Activated CD4-positive, alpha-beta T cell treated with anti-CD3 and anti-CD28 coated beads, Interleukin-2, amount 50 U/mL, for 4 hours (primary cell): ENCODE measurements around the gene PTPRM.

Experiments
- DNase-seq, 2 experiments: peaks; one replicate each; pipeline ENCODE4 v3.0.0-alpha.2; 2020

The PTPRM gene

GRCh38 chr18:7630731-7631442 lies 63.8 kb downstream of the PTPRM start:
- DNase-seq, result no peak

DNA sequence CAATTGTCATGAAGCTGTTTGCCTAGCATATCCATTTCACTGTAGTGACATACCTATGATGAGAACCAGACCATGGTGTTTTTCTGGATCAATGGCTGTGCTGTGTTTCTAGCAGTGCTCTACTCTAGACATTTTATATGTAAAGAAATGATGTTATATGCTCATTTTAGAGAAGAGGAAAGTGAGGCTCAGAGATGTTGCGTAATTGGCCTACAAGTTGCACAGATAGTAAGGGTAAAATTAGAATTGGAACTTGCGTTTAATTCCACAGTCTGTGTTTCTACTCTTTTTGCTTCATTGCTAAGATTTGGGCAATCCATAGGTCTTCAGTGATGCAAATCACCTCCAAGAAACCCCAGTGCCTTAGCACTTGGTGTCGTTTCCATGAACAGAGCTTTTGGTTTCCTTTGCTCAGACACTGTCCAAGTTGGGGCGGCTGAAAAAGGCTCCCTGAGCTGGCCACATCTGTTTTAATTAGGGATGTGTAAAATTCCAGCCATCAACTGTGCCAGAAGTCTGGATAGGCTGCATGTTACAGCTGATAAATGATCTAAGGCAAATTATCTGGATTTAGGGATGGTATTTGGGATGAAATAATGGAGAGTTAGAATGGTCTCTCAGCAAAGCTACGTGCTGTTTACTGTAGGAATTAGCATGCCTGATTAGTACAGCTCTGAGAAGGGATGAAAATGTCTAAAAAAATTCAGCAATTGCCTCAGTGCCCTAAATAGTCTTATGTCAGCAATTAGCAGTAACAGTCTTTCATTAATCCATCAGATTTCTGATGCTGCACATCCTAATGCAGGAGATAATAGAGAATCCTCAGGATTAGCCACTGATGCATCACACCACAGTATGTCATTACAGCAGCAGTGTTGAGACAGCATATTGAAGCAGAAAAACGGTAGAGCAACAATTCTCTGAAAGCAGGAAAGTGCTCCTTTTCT lies 65.3 kb downstream of the PTPRM start:
- DNase-seq, result no peak

DNA sequence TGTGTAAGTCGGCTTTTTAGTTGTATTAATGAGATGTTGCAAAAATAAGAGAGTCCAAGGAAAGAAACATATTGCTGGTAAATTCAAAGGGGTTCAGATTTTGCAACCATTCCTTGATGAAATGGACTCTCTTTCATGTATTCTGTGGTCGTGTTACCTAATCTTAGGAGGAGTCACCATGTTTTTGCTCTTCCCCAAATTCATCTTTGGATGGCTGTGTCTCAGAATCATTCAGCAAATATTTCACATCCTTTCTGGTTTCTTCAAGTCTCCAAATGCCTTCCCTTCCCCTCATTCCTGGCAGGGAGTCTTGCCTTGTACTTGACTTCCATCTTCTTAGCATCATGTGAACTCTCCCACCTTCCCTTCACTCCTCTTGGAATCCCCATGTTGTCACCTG lies 66.1 kb downstream of the PTPRM start:
- DNase-seq, result no peak

GRCh38 chr18:7635948-7636347 lies 68.8 kb downstream of the PTPRM start:
- DNase-seq, result no peak

DNA sequence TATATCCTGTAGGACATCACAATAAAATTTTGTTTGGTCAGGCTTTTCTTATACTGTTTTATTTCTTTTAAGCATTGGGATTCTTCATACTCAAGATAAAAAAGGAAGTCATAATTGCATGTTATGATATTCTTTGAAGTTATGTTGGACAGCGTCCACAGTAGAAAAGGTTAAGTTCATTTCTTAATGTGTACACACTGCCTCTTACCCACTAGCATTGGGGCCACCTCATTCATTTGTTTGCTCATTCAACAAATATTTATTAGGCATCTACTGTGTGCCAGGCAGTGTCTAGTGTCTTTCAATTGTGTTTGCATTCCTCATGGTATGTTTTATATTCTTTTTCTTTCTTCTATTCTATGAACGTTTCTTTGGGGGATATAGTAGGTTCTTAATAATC lies 70.2 kb downstream of the PTPRM start:
- no peak for DNase-seq

DNA sequence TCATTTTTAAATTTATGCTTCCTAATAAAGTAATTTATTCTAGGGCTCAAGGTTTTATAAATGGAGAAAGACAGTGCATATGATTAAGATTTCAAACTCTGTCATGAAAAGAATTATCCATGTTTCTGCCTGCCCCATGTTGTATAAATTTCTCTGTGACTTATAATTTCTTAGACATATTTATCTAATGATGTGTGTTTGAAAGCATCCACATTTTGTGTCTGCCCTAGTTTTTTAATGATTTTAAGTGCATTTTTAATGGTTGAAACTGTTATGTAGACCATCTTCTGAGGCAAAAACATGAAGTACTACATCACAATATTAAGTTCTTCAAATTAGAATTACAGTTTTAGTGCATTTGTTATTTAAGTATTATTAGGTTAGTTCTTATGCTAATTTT lies 71.2 kb downstream of the PTPRM start:
- DNase-seq, result no peak

DNA sequence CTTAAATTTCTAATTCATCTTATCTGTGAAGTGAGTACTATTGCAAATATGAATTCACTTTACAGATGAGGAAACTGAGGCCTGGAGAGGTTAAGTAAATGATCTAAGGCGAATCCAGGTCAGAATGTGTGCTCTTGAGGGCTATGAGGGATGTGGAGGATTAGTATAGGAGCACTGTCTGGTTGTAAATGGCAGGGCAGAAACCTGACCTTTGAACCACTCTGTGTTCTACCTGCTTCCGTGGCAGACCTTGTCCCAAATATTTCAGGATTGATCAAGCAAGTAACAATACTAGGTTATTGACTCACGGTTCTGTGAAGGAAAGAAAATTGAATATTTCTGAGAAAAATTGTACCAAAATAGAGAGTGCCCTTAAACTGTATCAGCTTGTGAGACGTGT lies 74.7 kb downstream of the PTPRM start:
- DNase-seq, result no peak

- DNase-seq, result no peak
Observed at GRCh38 chr18:7642331-7642890, 75.3 kb downstream of the PTPRM start.

- no peak for DNase-seq
Observed at GRCh38 chr18:7645756-7646155, 78.6 kb downstream of the PTPRM start.

DNA sequence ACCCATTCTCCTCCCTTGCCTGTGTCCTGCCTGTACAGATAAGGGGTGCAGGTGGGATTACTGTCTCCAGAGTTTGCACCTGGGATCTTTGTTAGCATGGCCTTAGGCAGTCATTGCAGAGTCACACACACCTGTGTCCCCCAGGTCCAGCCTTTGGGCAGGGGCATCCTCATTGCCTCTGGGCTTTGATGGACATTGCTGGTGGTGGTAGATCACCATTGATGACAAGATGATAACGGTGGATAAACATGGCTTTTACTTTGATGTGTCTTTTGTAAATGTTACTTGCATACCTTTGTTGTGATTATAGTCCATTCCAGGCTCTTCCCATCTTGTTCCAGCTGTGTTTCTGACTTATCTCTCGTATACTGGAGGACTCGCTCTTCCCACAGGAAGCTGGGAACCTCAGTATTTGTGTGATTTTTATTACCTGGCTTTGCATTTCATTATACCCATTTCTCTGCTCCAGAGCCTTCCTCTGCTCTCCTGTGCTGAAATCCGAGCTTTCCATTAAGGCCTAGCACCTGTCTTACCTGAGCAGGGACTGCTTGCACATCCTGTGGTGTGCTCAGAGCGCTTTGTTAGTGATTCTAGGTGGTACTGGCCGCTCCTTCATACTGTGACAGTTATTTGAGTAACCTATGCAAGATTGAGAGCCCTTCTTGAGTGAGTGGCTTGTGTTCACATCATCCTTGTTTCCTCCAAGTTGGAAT lies 79.2 kb downstream of the PTPRM start:
- DNase-seq, result no peak

GRCh38 chr18:7647500-7647899 lies 80.4 kb downstream of the PTPRM start:
- no peak for DNase-seq

DNA sequence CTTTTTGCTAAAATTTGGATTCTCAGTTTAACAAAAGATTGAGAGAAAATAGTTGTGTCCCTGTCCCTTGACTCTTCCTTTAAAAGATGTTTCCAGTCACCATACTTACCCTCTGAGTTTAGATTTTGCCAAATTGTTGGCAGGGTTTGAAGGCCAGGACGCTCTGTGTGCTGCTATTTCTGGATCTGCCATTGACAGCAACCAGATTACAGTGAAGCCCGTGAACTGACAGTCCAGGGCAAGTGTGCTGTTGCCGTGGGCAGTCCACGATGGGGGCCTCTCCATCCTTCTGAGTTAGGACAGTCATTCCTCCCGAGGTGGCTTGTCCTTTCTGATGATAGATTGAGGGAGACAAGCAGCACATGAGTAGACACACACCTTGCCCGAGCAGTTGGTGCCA lies 89.9 kb downstream of the PTPRM start:
- no peak for DNase-seq

- no peak for DNase-seq
Observed at GRCh38 chr18:7657937-7658336, 90.8 kb downstream of the PTPRM start.

DNA sequence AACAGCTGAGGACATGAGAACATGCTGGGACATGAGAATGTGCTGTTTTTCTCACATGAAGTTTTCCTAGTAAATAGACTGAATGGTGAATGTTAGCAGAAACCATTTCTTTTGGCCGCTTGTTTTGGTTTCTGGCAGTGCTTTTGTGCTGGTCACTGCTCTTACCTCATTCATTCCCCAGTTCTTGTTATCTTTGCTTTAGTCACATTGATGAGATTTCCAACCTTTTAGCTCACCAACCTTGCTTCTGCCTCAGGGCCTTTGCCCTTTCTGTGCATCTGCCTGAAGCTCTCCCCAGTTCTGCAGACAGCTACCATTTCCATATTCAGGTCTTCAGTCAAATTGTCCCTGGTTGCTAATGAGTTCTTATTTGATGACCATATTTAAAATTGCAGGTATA lies 91.6 kb downstream of the PTPRM start:
- DNase-seq, result no peak

- no peak for DNase-seq
Observed at GRCh38 chr18:7661207-7661606, 94.1 kb downstream of the PTPRM start.

- no peak for DNase-seq
Observed at GRCh38 chr18:7662866-7663265, 95.8 kb downstream of the PTPRM start.

DNA sequence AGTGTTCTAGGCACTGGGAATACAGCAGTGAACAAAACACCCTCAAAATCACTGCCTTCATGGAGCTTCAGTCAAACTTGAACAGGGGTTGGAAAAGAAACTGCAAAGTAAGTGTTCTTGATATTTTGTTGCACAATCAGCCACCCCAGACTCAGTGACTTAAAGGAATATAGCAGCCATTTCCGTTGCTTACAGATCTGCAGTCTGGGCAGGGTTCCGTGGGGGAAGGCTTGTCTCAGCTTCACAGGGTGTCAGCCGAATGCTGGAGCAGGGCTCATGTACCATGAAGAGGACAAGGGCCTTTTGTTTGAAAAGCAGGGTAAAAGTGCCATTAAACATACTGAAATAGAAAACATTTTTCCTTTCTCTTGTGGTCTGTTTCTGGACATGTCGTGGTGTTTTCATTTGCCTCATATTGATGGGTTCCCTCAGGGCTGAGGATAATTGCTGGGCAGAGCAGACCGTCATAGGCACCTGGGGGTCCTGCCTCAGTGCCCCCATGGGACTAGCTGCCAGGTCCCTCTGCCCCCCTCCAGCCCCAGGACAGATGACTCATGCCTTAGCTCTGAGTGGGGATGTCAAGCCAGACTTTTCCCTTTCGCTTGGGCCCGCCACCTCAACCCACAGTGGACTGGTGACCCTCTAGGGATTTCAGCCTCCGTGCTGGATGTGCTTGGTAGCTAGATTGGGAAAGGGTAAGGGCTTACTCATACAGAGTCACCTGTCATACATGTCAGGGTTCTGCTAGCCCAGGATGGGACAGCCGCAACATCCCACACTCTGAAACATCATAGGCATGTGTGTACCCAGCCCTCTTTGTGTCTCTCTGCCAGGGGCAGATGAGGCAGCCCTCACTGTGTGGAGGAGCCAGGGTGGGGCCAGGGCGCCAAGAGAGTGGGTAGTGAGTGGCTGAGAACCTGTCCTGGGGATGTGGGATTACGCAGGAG lies 96.5 kb downstream of the PTPRM start:
- no peak for DNase-seq

- no peak for DNase-seq
Observed at GRCh38 chr18:7666195-7666776, 99.2 kb downstream of the PTPRM start.

GRCh38 chr18:7668392-7668791 lies 101.3 kb downstream of the PTPRM start:
- no peak for DNase-seq

GRCh38 chr18:7669361-7669760 lies 102.2 kb downstream of the PTPRM start:
- DNase-seq, result no peak

DNA sequence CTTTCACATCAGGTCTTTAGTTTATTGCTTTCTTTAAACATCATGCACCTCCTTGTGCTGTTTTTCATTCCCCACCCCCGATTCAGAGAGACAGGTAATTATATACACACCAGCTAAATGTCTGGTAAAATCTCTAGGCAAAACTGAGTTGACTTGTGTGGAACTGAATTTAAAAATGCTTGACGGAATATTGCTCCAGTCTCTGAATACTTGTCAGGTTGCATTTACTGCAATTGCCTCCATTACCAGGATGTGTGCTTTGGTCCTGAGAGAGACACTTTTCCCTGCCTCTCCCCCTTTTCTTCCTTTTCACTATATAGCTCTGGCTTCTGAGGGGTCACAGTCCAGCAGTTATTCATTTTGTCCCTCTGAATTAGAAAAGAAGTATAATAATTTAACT lies 104.0 kb downstream of the PTPRM start:
- DNase-seq, result no peak
